Upper lobe of left lung (tissue), 4 donors: ENCODE data around the gene KIR2DL3.

ENCODE experiments used
- CTCF ChIP-seq, 6 experiments: fragments of 450-650 bp in 4 of 6; fragments of 200-600 bp in 2 of 6; sonication (generic) in 2 of 6; IDR thresholded peaks; one replicate each; pipeline ENCODE4 v1.5.1; 2016 to 2019; ENCODE audit warnings: antibody characterized with exemption in 6 of 6
- EP300 ChIP-seq, 4 donors: sonication (generic); formaldehyde crosslinking; IDR thresholded peaks; one replicate each; pipeline ENCODE4 v1.5.1; 2017; ENCODE audit warnings: antibody characterized with exemption in 4 of 4, control low read depth in 2 of 4

GRCh38 chr19:54724142-54724541 lies 14.2 kb upstream of the KIR2DL3 start, which contains the start of gene KIR3DL3:
- TF ChIP-seq CTCF (IDR thresholded peaks at IDR 0.05) (no peak), EP300 (IDR thresholded peaks at IDR 0.05) (no peak)
